Ascending aorta (tissue), 2 donors: ENCODE results near the gene AGK. TPM values are rescaled to one million over a fixed set of nuclear protein-coding genes. Genes with fewer than 3 reads are reported as not detected.
"Not testable (repeated sequence)": the region's sequence is repeated elsewhere in the genome, so short reads cannot be mapped to it uniquely, and the experiment has no call there.

Experiments used
- DNase-seq, 2 donors: peaks; one replicate each; pipeline ENCODE4 v3.0.0-alpha.2; 2019; ENCODE audit warnings: low spot score in 2 of 2
- H3K27ac ChIP-seq, 2 donors: fragments of 200-600 bp; sonication (generic); one replicate each; pipeline ENCODE4 v1.5.1; 2016 to 2017; ENCODE audit warnings: mild to moderate bottlenecking in 1 of 2
- H3K27me3 ChIP-seq: fragments of 200-600 bp; sonication (generic); one replicate; pipeline ENCODE4 v1.5.1; 2017
- H3K36me3 ChIP-seq, 2 donors: fragments of 200-600 bp; sonication (generic); one replicate each; pipeline ENCODE4 v1.5.1; 2016
- H3K4me1 ChIP-seq, 2 donors: fragments of 200-600 bp; sonication (generic); one replicate each; pipeline ENCODE4 v1.5.1; 2016 to 2017; ENCODE audit warnings: mild to moderate bottlenecking in 1 of 2
- H3K4me3 ChIP-seq, 2 donors: fragments of 200-600 bp; sonication (generic); one replicate each; pipeline ENCODE4 v1.5.1; 2016 to 2017; ENCODE audit warnings: mild to moderate bottlenecking in 1 of 2
- H3K9me3 ChIP-seq, 2 donors: fragments of 200-600 bp; sonication (generic); one replicate each; pipeline ENCODE4 v1.5.1; 2016
- CTCF ChIP-seq, 3 experiments: fragments of 200-600 bp in 2 of 3; fragments of 450-650 bp in 1 of 3; sonication (generic) in 2 of 3; IDR thresholded peaks; one replicate each; pipeline ENCODE4 v1.5.1; 2016 to 2019; ENCODE audit warnings: antibody characterized with exemption in 3 of 3, mild to moderate bottlenecking in 1 of 3, moderate library complexity in 1 of 3
- intact Hi-C: fragments of 100-400 bp; cut with DNase I; formaldehyde crosslinking; loops from one replicate; pipeline ENCODE4 v1.15.1; 2023
- total RNA-seq: library from RNA; depleted of rRNA; stranded (reverse); fragments of >200 nt; gene quantifications from one replicate; pipeline ENCODE4 v1.1.0, GENCODE V29; 2016

AGK gene
- total RNA-seq, 1 donor from 2014 or later, result 16.1 TPM

DNA sequence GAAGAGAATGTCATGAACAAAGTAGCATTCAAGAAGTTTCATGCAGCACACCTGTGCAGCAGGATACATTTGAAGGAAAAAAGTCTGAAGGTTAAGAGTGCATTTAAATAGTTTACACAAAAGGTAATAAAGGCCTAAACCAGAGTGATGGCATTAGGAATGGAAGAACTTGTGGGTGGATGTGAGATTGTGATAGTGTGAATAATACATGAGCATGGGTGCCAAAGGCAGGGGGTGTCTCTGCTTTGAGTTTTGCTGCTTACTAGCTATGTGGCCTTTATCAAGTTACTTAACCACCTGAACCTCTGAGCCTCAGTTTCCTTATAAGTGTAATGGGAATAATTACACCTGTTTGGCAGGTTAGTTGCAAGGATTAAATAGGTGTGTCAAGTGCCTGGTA, 21.0 kb downstream of the AGK start:
- no peaks in the 10 kb centered on the region for H3K27me3 ChIP-seq
- no peak overlapping the region for H3K4me3 ChIP-seq
- no peaks in the 10 kb centered on the region for H3K9me3 ChIP-seq
- no peak for DNase-seq
- no peak for TF ChIP-seq CTCF (IDR thresholded peaks at IDR 0.05)
- H3K4me1 ChIP-seq, result no peaks in the 10 kb centered on the region
- peaks cover 8 to 15% of the 10 kb centered on the region in 2 donors for H3K36me3 ChIP-seq
- intact Hi-C loops, result no loop called here
- no peak overlapping the region for H3K27ac ChIP-seq

GRCh38 chr7:141573511-141573910, 22.3 kb downstream of the AGK start:
- Histone ChIP-seq H3K9me3 (no peaks in the 10 kb centered on the region), H3K4me1 (no peaks in the 10 kb centered on the region), H3K4me3 (no peak overlapping the region), H3K27ac (no peak overlapping the region), H3K36me3 (peaks cover 8 to 11% of the 10 kb centered on the region in 2 donors), H3K27me3 (no peaks in the 10 kb centered on the region)
- intact Hi-C loops, result no loop called here
- no peak for TF ChIP-seq CTCF (IDR thresholded peaks at IDR 0.05)
- no peak for DNase-seq

GRCh38 chr7:141575164-141575563, 24.0 kb downstream of the AGK start:
- H3K27ac ChIP-seq, result no peak overlapping the region
- no peak overlapping the region for H3K4me3 ChIP-seq
- no peaks in the 10 kb centered on the region for H3K9me3 ChIP-seq
- H3K27me3 ChIP-seq, result no peaks in the 10 kb centered on the region
- no peaks in the 10 kb centered on the region for H3K4me1 ChIP-seq
- no peak for TF ChIP-seq CTCF (IDR thresholded peaks at IDR 0.05)
- DNase-seq, result no peak
- H3K36me3 ChIP-seq, result peaks cover under 1 to 11% of the 10 kb centered on the region in 2 donors
- intact Hi-C loops, result no loop called here

DNA sequence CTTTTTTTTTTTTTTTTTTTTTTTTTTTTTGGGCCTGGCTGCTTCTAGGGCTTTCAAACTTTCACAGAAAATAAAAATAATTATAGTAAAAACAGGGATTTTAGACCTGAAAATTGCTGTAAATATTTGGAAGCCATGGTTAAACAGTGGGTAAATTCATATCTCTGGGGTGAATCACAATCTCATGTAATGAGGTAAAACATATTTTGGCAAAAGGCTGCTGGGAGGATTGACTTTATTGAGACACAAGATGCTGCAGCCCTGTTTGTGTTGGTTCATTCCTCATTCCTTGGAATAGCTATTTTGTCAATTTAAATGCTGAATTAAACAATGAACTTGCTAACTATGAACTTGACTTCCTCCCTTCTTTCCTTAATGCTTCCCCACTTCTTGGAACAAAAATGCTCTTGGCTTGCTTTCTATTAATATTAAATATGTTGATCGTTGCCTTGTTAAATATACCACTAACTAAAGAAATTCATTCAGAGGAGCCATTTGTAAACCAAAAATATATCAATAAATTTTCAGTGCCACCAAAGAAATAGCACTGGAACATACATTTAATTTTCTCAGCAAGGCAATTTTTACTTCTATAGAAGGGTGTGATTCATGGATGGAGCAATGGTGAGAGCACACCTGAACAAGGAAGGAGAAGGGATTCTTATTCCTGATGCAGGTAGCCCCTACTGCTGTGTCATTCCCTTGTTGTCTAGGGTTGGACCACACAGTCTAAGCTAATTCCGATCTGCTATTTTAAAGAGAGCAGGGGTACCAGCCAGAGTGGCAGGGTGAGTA, 24.6 kb downstream of the AGK start:
- intact Hi-C loops, result no loop called here
- Histone ChIP-seq H3K27ac (no peak overlapping the region), H3K36me3 (peaks cover 0 to 11% of the 10 kb centered on the region in 2 donors), H3K27me3 (no peaks in the 10 kb centered on the region), H3K4me1 (no peaks in the 10 kb centered on the region), H3K4me3 (no peak overlapping the region), H3K9me3 (no peaks in the 10 kb centered on the region)
- no peak for TF ChIP-seq CTCF (IDR thresholded peaks at IDR 0.05)
- no peak for DNase-seq

DNA sequence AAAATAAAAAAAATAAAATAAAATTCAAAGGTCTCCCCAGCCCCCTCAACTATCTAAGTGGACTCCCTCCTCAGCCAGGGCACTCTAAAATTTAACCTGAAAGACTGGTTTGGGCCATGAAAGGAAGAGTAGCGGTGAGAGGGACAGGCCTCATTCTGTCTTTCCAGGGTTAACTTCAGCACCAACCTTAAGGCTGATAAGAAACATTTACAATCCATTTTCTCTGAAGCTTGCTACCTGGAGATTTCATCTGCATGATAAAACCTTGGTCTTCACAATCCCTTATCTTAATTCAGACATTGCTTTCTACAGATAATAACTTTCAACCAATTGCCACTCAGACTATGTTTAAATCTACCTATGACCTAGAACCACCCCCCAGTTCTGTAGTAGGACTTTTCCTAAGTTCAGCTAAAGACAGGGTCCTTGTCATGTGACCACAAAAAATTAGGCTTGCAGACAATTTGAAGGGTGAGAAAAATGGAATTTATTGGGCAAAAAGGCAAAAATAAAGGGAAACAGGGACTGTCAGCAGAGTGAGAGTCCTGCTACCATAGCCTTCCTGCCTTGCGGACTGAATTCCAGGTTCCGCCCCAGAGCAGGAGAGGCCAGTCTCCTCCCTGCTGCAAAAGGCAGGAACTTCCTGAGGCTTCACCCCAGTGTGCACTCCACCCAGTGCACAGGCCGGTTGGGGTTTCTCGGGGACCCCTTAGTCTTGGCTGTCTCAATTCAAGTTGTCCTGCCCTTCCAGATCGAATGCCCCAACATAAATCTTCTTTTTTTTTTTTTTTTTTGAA, 26.0 kb downstream of the AGK start:
- no peak for DNase-seq
- Histone ChIP-seq H3K4me1 (no peaks in the 10 kb centered on the region), H3K36me3 (peaks cover 0 to 6% of the 10 kb centered on the region in 2 donors), H3K27me3 (no peaks in the 10 kb centered on the region), H3K4me3 (no peak overlapping the region), H3K9me3 (no peaks in the 10 kb centered on the region), H3K27ac (no peak overlapping the region)
- TF ChIP-seq CTCF (IDR thresholded peaks at IDR 0.05), result no peak
- intact Hi-C loops, result no loop called here

- intact Hi-C loops, DNase-seq, H3K4me1 ChIP-seq, H3K4me3 ChIP-seq, H3K27me3 ChIP-seq, H3K9me3 ChIP-seq, H3K27ac ChIP-seq, H3K36me3 ChIP-seq: not testable (repeated sequence)
Observed at GRCh38 chr7:141579953-141580352, 28.7 kb downstream of the AGK start.

- intact Hi-C loops, H3K9me3 ChIP-seq, DNase-seq, H3K27me3 ChIP-seq, H3K4me1 ChIP-seq, H3K27ac ChIP-seq, H3K36me3 ChIP-seq, H3K4me3 ChIP-seq: not testable (repeated sequence)
Observed at GRCh38 chr7:141582063-141582462, 30.9 kb downstream of the AGK start.
